GM21447 (cell line): ENCODE data around the gene PFDN4.
A peak's percentile ranks its signal among the peaks of the same experiment; 100 is the strongest.

Source experiments
- ATAC-seq: cut with Tn5 transposase; IDR thresholded peaks from one replicate; pipeline ENCODE4 v1.9.1; 2021; ENCODE audit not compliant: unreplicated experiment

The PFDN4 gene, protein sequence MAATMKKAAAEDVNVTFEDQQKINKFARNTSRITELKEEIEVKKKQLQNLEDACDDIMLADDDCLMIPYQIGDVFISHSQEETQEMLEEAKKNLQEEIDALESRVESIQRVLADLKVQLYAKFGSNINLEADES

DNA sequence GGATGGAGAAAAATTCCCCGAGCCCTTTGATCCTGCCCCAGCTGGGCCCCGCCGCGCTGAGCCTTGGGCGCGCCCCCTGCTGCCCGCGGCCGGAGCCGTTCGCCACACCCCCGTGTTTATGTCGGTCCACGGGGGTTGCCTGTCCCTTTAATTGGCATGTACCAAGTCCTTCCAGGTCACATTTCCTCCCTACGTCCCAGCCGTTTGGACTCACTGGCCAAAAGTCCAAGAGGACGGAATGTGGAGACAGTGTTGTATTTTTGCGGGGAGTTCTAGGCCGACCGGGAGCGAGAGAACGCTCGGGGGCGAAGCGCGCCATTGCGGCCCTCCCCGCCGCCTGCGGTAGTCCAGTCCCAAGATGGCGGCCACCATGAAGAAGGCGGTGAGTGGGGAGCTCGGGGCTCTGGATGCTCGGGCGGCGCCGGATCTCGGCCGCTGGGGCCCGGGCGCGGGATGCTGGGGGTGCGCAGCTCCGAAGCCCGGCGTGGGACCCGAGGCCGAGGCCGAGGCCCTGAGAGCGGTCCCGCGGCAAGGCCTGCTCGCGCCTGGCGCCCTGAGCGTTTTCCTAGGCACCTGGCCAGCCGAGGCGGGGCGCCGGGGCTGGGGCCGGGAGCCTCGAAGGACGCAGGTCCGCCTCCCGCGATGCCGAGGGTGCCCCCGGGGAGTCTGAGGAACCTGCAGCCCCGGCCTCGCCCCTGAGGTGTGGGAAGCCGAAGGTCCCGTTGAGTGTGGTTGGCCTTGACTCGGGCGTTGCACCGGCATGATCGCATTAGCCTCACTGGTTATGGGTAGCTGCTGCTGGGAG lies at the start of gene PFDN4:
Gene PFDN4 (plus strand): TSS at position 345 of the 805 bp plus-strand sequence. CDS start 14 bp downstream, at position 359.
- ATAC-seq, result peak; percentile 95

DNA sequence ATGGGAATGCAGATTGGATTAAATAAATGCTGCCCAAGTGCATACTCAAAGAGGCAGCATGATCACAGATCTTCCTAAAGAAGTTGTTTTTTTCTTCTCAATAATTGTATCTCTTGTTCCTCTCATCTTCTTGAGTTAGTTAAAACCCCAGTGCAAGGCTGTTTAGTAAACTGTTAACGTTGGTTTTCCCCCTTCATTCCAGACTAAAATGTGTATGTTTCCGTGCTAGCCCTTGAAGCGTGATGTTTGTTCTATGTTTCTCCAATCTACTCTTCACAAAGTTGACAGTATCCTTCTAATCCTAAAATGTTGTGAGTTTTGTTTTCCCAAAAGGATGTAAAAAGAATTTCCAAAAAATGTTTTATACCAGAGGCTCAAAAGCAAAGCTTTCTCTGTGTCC lies 49.7 kb upstream of the PFDN4 start:
- no peak for ATAC-seq

DNA sequence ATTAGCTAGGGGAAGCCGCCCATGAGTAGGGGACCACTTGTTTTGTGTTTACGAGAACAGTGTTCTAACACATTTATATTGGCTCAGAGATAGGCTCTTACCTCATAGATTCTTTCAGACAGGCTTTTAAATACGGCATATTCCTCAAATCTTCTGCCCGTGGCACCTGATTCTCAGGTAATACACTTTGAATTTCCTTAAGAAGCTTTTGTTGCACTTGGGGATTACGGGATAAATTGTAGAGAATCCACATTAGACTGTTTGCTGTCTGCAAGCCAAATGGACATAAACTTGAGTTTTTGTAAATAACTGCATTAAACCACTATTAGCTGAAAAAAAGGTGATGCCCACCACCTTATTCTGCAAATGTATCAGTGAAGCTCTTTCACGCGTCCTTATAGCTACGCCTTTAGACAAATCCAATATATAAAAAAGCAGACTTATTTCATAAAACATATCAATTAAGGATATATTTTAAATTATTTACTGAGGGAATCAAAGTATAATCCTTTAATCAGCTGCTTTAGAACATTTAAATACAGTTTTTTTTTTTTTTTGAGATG lies 49.0 kb upstream of the PFDN4 start:
- ATAC-seq, result no peak

DNA sequence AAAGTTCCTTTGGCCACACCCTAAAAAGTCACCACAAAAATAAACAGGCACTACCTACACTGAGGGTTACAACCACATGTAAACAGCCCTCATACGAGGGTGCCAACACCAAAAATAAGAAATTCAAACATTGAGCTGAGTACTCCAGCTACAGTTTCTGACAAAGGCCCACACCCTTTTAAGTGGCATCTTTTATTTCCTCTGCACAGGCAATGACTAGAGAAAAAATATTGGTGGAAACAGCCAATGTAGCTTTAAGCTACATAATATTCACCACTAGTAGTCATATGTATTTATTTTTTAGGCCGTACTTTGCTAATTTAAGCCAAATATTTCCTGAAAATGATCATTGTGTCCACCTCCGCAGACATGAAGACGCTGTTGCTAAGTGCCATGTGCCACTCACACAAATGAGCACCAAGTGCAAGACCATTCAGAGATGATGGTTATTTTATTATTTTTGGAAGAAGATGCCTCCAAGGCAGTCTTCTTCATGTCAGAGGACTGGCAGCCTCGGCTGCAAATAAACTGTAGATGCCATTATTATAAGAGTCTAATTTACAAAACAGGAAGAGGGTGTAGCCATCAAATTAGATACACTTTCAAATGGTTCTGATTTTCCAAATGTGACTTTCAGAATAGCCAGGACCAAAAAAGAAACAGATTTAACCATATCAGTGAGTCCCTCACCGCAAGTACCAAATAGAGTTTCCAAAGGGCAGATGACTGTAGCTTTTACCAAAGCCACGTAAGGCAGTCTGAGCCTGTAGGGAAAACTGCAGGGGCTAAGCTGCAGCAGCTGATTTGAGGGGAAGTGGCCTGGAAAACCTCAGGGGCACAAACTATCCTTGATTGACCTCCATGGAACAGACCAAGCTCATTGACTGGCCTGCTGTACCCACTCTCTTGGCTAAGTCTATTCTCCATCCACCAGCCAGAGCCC lies 47.6 kb upstream of the PFDN4 start:
- no peak for ATAC-seq

DNA sequence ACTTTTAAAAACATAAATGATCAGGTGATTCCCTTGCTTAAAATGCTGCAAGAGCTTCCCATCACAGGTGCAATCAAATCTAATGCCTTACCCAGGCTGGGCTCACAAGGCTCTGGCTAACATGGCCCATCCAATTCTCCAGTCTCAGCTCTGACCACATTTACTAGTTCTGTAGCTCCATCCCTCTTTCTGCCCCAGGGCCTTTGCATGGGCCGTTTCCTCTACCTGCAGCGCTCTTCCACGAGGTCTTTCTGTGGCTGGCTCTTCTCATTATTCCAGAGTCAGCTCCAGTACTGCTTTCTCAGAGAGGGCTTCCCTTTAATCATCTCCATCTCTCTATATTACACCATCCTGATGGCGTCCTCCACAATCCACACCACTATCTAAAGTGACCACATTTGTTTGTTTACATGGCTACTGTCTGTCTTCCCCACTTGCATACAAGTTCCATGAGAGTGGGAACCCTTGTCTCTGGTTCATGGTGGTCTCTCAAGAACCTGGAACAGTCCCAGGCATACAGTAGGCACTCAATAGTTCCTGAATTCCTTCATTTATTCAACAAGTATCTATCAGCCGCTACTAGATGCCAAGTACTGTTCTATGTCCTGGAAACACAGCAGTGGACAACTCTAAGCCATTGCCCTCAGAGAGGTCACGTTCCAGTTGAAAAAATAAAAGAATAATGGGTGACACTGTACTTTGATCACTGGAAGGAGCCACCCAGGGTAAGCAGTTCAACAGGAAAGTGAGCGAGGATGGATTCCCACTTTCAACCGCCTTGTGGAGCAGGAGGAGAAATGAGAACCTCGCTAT lies 46.7 kb upstream of the PFDN4 start:
- no peak for ATAC-seq

DNA sequence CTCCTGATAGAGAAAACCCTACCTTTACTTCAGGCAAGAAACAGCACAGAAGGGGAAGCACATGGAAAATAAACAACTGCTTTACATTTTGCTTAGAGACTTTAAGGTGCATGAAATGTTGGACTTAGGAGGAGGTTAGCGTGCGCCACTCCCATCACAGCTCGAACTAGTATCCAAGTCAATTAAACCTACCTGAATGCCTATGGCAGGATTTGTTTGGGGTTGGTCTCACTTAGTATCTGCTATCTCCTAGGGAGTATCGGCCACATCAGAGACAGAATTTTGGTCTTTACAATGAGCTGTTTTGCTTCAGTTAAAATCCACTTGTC lies 46.1 kb upstream of the PFDN4 start:
- no peak for ATAC-seq

DNA sequence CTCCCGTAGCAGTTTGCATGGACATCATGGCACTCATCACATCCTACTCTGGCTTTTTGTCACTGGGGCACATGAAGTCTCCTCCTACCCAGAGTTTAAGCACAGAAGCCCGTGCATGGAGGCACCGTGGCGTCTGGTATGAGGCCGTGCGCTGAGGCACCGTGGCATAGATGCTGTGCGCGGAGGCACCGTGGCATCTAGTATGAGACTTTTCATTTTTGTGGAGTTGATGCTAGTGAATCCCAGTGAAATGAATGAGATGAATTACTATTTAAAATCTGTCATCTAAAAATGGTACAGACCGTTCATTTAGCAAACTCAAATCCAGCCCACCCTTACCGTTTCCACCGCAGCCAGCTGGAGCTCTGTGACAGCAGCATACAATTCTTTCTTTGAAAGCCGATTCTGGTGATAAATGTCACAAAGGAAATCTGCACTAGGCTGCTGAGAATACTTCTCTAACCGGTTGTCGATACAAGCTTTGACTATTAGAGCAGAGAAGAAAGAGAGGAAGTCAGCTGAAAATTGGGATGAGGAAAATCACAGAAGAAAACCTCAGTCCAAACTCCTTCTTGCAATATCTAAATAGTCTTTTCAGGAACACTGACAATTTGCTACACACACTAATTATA lies 45.4 kb upstream of the PFDN4 start:
- no peak for ATAC-seq

DNA sequence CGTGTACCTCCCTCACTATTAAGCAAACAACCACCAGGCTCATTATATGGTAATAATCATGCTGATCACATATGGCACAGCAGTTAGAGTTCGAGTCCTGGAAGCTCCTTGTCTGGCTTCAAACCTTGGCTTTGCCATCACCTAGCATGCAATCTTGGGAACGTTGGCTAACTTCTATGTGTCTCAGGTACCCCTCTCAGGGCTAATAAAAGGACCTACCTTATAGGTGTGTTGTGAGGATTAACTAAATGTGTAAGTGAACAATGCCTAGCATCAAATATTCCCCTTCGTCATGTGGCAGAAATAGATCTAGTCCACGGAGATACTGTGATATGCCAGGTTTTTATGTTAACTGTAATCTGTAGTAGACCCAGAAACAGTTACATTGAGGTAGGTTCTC lies 44.5 kb upstream of the PFDN4 start:
- ATAC-seq, result no peak

DNA sequence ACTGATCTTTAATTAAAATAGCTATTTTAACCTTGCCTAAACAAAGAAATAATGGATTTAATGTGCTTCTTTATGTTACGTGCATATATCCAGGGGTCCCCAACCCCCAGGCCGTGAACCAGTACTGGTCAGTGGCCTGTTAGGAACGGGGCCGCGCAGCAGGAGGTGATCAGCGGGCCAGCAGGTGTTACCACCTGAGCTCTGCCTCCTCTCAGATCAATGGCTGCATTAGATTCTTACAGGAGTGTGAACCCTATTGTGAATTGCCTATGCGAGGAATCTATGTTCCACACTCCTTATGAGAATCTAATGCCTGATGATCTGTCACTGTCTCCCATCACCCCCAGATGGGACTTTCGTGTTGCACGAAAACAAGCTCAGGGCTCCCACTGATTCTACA lies 42.9 kb upstream of the PFDN4 start:
- no peak for ATAC-seq

DNA sequence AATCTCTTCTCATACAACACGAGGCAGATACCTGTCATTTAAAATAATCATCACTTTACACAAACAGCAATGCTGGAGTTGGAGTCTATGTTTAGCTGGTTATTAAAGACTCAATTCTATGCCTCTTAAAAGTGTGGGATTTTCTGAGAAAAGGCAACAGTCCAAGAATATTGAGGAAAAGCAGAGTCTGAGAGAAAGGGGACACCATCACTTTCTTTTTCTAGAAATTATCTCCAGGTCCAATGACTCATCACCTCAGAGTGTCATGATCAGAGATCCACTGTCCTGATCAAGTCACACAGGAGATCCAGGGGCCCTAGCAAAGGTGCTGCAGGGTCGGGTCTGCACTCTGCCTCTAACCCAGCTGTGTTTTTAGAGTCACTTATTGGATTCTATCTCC lies 42.1 kb upstream of the PFDN4 start:
- ATAC-seq, result no peak

DNA sequence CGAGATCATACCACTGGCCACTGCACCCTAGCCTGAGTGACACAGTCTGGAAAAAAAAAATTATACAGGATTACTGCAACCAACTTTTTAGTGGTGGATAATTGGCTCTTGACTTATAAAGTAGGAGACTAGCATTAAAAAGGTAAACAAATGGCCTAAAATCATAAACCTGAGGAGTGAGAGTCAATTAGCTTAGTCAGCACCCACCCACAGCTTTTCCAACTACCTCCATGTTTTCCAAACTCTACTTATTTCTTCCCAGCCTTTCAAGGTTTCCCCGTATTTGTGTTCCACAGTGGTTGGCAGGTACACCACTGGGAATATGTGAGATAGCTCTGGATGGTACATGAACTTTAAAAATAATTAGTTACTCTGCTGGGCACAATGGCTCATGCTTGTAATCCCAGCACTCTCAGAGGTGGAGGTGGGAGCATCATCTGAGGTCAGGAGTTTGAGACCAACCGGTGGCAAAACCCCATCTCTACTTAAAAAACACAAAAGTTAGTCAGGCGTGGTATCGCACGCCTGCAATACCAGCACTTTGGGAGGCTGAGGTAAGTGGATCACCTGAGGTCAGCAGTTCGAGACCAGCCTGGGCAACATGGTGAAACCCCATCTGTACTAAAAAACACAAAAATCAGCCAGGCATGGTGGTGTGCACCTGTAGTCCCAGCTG lies 40.8 kb upstream of the PFDN4 start:
- no peak for ATAC-seq

DNA sequence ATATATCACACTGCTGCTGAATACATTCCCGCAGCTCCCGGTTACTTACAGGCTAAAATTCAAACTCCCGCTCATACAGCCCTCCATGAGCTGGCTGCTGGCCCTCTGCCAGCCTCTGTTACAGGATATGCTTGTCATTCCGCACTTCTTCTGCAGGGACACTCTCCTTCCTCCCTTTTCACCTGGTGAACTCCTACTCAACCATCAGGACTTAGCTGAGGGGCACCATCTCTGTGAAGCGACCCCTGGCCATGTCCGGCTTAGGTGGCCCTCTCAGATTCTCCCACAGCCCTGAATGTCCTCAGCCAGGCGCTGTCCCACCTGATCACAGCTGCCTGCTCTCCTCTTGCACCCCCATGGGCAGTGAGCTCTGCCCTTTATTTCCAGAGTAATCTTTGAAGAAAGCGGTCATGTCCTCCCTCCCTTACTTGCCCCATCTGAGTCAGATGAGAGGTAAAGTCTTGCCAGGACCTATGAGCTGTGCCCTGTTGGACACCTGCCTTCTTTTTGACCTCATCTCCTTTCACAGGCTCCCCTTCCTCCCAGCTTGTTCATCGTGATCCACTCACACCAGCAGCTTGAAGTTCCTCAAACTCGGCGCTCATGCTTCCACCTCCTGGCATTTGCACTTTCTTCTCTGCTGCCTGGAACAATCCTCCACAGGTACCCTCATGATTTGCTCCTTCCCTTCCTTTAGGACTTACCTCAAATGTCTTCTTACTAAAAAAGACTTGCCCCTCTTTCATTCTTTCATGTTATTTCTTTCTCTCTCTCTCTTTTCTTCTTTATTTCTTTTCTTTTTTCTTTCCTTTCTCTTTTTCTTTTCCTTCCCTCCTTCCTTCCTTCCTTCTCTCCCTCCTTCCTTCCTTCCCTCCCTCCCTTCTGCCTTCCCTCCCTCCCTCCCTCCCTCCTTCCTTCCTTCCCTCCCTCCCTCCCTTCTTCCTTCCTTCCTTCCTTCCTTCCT lies 39.7 kb upstream of the PFDN4 start:
- ATAC-seq, result no peak

DNA sequence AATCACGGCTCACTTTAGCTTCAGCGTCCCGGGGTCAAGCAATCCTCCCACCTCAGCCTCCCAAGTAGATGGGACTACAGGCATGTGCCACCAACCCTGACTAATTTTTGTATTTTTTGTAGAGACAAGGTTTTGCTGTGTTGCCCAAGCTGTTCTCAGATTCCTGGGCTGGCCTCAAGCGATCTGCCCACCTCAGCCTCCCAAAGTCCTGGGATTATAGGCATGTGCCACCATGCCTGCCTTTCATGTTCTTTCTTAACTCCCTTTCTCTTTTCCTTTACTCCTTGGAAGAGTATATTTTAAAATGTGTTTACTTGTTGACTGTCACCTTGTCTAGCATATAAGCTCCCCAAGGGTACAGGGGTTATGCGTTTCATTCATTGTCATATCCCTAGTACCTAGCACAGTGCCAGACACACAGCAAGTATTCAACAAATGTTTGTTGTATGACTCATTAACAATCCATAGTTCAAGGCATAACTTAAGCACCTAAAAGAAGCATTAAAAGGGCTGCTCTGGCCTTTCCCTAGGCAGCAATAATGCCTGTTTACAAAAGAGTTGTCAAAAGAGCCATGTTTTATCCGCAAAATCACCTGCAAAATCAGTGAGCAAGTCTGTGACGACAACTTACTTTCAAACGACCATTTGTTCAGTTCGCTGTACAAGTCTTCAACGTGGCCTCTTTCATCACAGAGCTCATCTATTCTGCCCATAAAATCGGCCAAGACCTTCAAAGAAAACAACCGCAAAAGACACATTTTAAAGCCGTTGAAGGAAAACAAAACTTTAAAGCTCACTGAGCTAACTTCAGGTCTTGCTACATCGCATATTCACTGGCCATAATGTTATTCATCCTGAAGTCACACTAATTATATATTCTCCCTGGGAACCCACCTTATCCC lies 38.7 kb upstream of the PFDN4 start:
- no peak for ATAC-seq

DNA sequence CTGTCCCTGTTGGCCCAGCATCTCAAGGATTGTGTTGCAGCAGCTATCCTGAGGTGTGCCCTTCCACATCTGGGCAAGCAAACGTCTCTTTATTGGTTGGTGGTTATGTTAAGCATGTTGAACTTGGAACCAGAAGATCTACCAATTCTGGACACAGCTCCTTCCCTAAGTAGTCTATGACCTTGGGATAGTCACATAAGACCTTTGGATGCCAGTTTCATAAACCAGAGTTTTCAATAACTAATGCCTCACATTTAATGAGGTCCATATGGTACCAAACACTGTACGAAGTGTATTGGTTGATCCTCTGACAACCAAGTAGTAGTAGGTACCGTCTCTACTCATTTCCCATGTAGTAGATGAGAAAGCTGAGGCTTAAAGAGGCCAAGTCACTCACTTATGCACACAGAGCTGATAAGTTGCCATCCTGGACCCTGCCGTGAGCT lies 37.8 kb upstream of the PFDN4 start:
- no peak for ATAC-seq

DNA sequence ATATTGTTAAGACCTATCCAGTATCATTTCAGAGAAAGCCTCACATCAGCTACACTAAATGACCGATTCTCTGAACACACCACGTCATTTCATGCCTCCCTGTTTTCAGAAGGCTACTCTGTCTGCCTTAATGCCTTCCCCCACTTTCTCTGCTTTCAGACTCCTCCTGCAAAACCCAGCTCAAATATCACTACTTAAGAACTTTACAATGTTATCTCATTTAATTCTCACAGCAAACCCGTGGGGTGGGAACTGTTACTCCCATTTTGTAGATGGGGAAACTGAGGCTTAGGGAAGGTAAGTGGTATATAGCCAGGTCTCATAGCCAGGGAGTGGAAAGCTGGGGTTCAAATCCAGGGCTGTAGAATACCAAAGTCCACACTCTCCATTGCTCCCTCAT lies 36.9 kb upstream of the PFDN4 start:
- ATAC-seq, result no peak

DNA sequence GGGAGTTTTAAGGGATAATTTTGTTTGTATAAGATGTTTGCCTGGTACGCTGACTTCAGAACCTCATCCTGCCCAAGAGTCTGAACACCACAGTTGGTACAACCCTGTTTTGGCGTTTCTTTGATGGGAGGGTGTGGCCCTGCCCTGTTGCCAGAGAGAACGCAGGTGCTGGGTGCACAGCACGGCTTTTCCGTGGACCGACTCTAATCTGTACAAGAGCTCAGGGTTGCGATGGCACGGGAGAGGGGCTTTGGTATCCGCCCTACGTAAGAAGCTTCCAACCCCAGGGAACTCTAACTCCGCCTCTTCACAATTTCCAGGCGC lies 35.4 kb upstream of the PFDN4 start:
- no peak for ATAC-seq

DNA sequence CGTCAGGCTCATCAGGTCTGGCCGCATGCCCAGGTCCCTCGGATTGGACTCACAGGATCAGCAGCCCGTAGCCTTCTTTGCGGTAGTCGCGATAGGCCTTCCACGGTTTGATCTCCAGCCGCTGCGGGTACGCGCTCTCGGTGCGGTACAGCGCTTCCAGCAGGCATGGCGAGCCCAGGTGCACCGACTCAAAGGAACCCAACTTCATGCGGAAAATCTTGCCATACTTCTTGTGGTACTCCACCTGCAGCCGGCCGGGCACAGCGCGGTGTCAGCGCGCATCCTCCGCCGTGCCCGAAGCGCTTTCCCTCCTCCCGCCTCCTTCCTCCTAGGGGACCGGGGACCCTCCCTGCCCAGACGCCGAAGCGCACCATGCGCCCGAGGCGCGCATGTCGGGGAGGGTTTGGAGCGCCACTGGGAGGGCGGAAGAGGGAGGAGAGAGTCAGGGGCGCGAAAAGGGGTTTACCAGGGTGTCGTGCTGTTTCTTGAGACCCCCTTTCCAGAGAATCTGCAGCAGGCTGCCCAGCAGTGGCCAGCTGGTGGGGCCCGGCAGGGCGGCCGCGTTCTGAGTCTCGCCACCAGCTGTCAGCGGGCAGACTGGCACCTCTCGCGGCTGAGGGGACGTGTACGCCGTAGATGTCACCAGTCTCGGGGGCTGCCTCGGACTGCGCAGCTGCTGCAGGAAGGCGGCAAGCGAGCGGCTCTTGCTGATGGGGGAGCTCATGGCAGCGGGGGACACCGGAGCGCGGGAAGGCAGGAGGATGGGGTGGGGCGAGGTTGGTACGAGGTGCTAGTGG lies 34.8 kb upstream of the PFDN4 start:
- ATAC-seq, result no peak
